OCI-LY1 (cell line): ENCODE measurements around the gene GASK1A.

ENCODE experiments used
- EZH2 ChIP-seq: fragments of 200-600 bp; sonication (generic), shearing (Covaris generic); IDR thresholded peaks from 2 replicates; pipeline ENCODE4 v1.8.0; 2017; ENCODE audit warnings: borderline replicate concordance, mixed run types, mild to moderate bottlenecking, antibody characterized with exemption, low read length, moderate library complexity, mixed read lengths
- TF ChIP-seq, protein P1 (sequence below): fragments of 200-600 bp; sonication (generic), shearing (Covaris generic); IDR thresholded peaks from 2 replicates; pipeline ENCODE4 v1.5.1; 2017; ENCODE audit warnings: mild to moderate bottlenecking, antibody characterized with exemption, low read length, moderate library complexity, mixed read lengths

DNA sequence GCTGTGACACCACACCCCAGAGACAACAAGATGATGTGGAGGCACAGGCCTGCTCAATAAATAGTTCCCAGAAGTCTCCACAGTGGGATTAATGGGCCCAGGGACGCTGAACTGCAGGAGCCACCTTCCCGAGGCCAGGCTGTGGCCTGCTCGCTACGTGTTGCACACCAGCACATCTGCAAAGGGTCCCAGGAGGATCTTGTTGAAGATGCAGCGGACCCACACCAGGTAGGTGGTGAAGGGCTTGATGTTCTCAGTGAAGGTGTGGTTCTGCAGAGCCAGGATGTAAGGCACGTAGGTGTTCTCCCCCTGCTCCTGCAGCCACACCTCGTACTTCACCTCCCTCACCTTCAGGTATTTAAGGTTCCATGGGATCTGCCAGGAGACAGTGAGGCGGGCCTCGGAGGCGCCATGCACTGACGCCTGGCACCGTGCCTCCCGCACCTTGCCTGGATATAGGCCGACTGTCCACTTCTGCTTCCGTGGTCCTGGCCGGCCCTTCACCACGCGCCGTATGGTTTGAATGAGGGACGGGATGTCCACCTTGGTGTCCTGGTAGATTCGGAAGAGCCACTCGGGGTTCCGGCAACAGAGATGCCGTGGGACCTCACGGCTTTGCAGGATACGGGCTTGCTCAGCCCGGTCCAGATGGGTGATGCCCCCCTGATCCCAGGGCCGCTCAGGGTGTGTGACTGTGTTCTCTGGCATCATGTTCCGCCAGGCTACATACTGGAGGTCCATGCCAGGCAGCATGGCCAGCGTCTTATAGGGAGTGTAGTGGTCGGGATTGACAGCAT is 100.6 kb downstream of the GASK1A start:
- TF ChIP-seq, protein P1, sequence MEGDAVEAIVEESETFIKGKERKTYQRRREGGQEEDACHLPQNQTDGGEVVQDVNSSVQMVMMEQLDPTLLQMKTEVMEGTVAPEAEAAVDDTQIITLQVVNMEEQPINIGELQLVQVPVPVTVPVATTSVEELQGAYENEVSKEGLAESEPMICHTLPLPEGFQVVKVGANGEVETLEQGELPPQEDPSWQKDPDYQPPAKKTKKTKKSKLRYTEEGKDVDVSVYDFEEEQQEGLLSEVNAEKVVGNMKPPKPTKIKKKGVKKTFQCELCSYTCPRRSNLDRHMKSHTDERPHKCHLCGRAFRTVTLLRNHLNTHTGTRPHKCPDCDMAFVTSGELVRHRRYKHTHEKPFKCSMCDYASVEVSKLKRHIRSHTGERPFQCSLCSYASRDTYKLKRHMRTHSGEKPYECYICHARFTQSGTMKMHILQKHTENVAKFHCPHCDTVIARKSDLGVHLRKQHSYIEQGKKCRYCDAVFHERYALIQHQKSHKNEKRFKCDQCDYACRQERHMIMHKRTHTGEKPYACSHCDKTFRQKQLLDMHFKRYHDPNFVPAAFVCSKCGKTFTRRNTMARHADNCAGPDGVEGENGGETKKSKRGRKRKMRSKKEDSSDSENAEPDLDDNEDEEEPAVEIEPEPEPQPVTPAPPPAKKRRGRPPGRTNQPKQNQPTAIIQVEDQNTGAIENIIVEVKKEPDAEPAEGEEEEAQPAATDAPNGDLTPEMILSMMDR = no peak
- TF ChIP-seq EZH2 = no peak
